HL-60/S4 treated with phorbol 12-myristate 13-acetate at 8.2 ng/mL for 4 days and 3 days (cell line): Measurements from ENCODE around the gene GRIA3.
"Not testable (repeated sequence)": the region's sequence is repeated elsewhere in the genome, so short reads cannot be mapped to it uniquely, and the experiment has no call there.

Experiments used
- in situ Hi-C: fragments of 300-500 bp; cut with MboI; formaldehyde crosslinking; loops from 2 replicates; pipeline ENCODE4 v1.15.0; 2022; ENCODE audit warnings: low sequenced_read_pairs

GRIA3 gene

DNA sequence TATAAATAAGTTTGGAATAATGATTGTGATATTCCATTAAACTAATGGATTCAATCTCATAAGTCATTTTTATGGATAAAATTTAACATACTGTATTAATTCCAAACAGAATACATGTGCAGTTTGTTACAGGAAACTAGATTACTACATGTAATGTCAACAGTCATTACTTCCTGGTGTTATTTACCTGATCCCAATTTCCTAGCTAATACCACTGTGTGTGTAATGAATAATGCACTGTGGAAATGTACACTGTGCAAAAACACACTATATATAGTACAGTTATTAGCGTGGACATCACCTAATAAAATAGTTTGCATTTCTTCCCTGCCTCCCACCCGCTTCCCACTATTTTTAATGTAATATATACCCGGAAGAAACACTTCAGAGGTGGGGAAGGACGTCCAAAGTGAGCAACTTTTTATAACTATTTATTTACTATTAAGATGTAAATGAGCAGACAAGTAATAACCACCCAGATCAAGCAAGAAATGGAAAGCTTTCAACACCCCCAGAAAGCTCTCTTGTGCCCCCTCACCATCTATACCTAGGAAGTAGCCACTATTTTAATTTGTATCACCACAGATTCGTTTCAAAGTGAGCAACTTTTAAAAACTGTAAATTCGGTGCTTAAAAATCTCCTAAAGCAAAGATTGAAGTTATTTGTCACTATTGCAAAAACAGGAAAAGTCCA lies 329.7 kb downstream of the GRIA3 start:
- in situ Hi-C loops, result no loop called here

- in situ Hi-C loops, result not testable (repeated sequence)
Measured at GRCh38 chrX:123514279-123514640, 330.2 kb downstream of the GRIA3 start.

DNA sequence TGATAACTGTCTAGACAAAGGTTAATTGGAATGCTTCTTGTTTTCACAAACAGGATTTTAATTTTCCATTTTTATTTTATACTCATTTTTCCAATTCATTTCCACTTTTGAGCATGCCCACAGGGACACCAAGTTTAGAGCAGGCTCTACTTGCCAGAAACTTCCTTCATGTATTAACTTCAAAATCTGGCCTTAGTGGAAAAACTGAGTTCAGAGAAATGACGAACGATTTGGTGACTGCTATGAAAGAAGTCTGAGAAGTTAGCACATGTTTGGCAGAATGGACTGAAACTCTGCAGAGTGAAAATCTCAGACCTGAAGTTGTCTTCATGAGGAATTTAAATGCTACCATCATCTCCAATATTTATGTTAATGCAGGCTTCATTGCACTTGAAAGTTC lies 334.7 kb downstream of the GRIA3 start:
- in situ Hi-C loops, result no loop called here

- in situ Hi-C loops, result no loop called here
Measured at GRCh38 chrX:123525123-123525725, 341.1 kb downstream of the GRIA3 start.

DNA sequence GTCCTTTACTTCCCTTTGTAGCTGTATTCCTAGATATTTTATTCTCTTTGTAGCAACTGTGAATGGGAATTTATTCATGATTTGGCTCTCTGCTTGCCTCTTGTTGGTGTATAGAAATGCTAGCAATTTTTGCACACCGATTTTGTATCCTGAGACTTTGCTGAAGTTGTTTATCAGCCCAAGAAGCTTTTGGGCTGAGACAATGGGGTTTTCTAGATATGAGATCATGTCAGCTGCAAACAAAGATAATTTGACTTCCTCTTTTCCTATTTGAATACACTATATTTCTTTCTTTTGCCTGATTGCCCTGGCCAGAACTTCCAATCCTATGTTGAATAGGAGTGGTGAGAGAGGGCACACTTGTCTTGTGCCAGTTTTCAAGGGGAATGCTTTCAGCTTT lies 346.6 kb downstream of the GRIA3 start:
- in situ Hi-C loops, result not testable (repeated sequence)
